HCT116 (cell line): ENCODE data around the gene MAP2K3. TPM values are rescaled to one million over a fixed set of nuclear protein-coding genes. Genes with fewer than 3 reads are reported as not detected.
A peak's percentile ranks its signal among the peaks of the same experiment; 100 is the strongest.
"Not testable (repeated sequence)": the region's sequence is repeated elsewhere in the genome, so short reads cannot be mapped to it uniquely, and the experiment has no call there.

Source experiments
- ATAC-seq: fragments of 200-7000 bp; cut with Tn5 transposase; 2 replicates; pipeline ENCODE4 v1.9.1; 2020; ENCODE audit warnings: mild to moderate bottlenecking, moderate library complexity
- BruUV-seq: library from RNA; stranded (reverse); fragments of 400-500 nt; replicated peaks from 2 replicates; lab custom pipeline; 2021; lab: Mats Ljungman, UMichigan
- CTCF ChIA-PET: fragments of 300-600 bp; sonication (Branson Sonifier 250); formaldehyde crosslinking; loops from one replicate; lab custom pipeline; 2021; ENCODE audit warnings: antibody characterized with exemption; lab: Charles Lee
- POLR2A ChIA-PET: fragments of 300-600, 350-600 bp; sonication (Branson Sonifier 250); formaldehyde crosslinking; loops from one replicate; lab custom pipeline; 2021; ENCODE audit warnings: antibody characterized with exemption; lab: Charles Lee
- RAD21 ChIA-PET, 2 experiments: fragments of 300-600 bp; sonication (Branson Sonifier 250); formaldehyde crosslinking; loops; one replicate each; lab custom pipeline; 2023; ENCODE audit warnings: low total read pairs in 2 of 2; ENCODE audit not compliant: uncharacterized antibody in 2 of 2, unreplicated experiment in 2 of 2, low non-redundant PET in 1 of 2; lab: Charles Lee
- DNase-seq: peaks from one replicate; pipeline ENCODE4 v3.0.0-alpha.2; 2010; ENCODE audit warnings: low read depth, low spot score
- H2AFZ ChIP-seq: fragments of 200-600 bp; shearing (Covaris generic), sonication (generic); 2 replicates; pipeline ENCODE4 v1.6.1; 2017; ENCODE audit warnings: low read depth, mixed run types, mixed read lengths, antibody characterized with exemption, low read length; ENCODE audit not compliant: poor library complexity, severe bottlenecking
- H3K27ac ChIP-seq: 2 replicates; pipeline ENCODE4 v1.5.1; 2012; ENCODE audit warnings: low read depth, low read length
- H3K27me3 ChIP-seq: fragments of 200-600 bp; sonication (generic); 2 replicates; pipeline ENCODE4 v1.6.1; 2016; ENCODE audit warnings: mixed run types, low read length, mixed read lengths; ENCODE audit not compliant: insufficient read depth
- H3K36me3 ChIP-seq, 2 experiments: fragments of 200-500 bp in 1 of 2; fragments of 200-600 bp in 1 of 2; sonication (Bioruptor generic) in 1 of 2; sonication (generic) in 1 of 2; 2 replicates each; pipeline versions ENCODE4 v1.5.1 to v1.6.1; 2014 to 2016; ENCODE audit warnings: low read length in 2 of 2, inconsistent platforms in 1 of 2, mixed read lengths in 1 of 2, mixed run types in 1 of 2; ENCODE audit not compliant: insufficient read depth in 2 of 2, control insufficient read depth in 1 of 2
- H3K4me1 ChIP-seq, 2 experiments: fragments of 200-600 bp in 1 of 2; sonication (generic) in 1 of 2; 2 replicates each; pipeline versions ENCODE4 v1.5.1 to v1.6.1; 2012 to 2017; ENCODE audit warnings: low read length in 2 of 2, inconsistent platforms in 1 of 2, mild to moderate bottlenecking in 1 of 2, mixed read lengths in 1 of 2, mixed run types in 1 of 2, moderate library complexity in 1 of 2; ENCODE audit not compliant: insufficient read depth in 2 of 2, control insufficient read depth in 1 of 2
- H3K4me2 ChIP-seq: fragments of 200-600 bp; sonication (generic); 2 replicates; pipeline ENCODE4 v1.6.1; 2017; ENCODE audit warnings: mixed run types, low read length, mixed read lengths
- H3K4me3 ChIP-seq, 2 experiments: fragments of 200-600 bp in 1 of 2; sonication (generic) in 1 of 2; replicated peaks in 1 of 2; 2 replicates each; pipeline ENCODE4 v1.5.1; 2011 to 2016; ENCODE audit warnings: low read length in 2 of 2, control low read depth in 1 of 2, low read depth in 1 of 2, mild to moderate bottlenecking in 1 of 2, mixed read lengths in 1 of 2, mixed run types in 1 of 2
- H3K79me2 ChIP-seq: fragments of 200-600 bp; sonication (generic); 2 replicates; pipeline ENCODE4 v1.6.1; 2017; ENCODE audit warnings: mild to moderate bottlenecking, mixed run types, low read length, moderate library complexity, mixed read lengths; ENCODE audit not compliant: insufficient read depth
- H3K9ac ChIP-seq: fragments of 200-600 bp; sonication (generic); 2 replicates; pipeline ENCODE4 v1.6.1; 2016; ENCODE audit warnings: low read length, mixed read lengths
- H3K9me2 ChIP-seq: fragments of 200-600 bp; sonication (generic), shearing (Covaris generic); 2 replicates; pipeline ENCODE4 v1.6.1; 2017; ENCODE audit warnings: mixed run types, mild to moderate bottlenecking, moderate library complexity; ENCODE audit not compliant: insufficient read depth
- H3K9me3 ChIP-seq, 2 experiments: fragments of 200-500 bp in 1 of 2; fragments of 200-600 bp in 1 of 2; sonication (Bioruptor generic) in 1 of 2; sonication (generic) in 1 of 2; 2 replicates each; pipeline ENCODE4 v1.6.1; 2014 to 2017; ENCODE audit warnings: low read length in 2 of 2, mixed read lengths in 2 of 2, inconsistent platforms in 1 of 2, low read depth in 1 of 2, mild to moderate bottlenecking in 1 of 2, mixed run types in 1 of 2, moderate library complexity in 1 of 2; ENCODE audit not compliant: control insufficient read depth in 1 of 2, insufficient read depth in 1 of 2
- H4K20me1 ChIP-seq: fragments of 200-600 bp; sonication (generic), shearing (Covaris generic); 2 replicates; pipeline ENCODE4 v1.6.1; 2017; ENCODE audit warnings: mixed run types, mild to moderate bottlenecking, moderate library complexity; ENCODE audit not compliant: insufficient read depth
- intact Hi-C: fragments of 100-400 bp; cut with micrococcal nuclease; formaldehyde crosslinking; loops from 2 replicates; pipeline ENCODE4 v1.10.0; 2022
- total RNA-seq: library from RNA; stranded (reverse); gene quantifications from one replicate; pipeline ENCODE4 v1.2.1, GENCODE V29; 2021; ENCODE audit not compliant: unreplicated experiment

The MAP2K3 gene
- total RNA-seq, 1 experiment from 2014 or later, result 96.7 TPM

GRCh38 chr17:21314261-21314664, 29.8 kb downstream of the MAP2K3 start:
- H3K9me2 ChIP-seq, H3K4me3 ChIP-seq, CTCF ChIA-PET, H3K9ac ChIP-seq, H3K9me3 ChIP-seq, ATAC-seq, H3K4me2 ChIP-seq, H2AFZ ChIP-seq, H3K27ac ChIP-seq, H3K4me1 ChIP-seq, H3K79me2 ChIP-seq, POLR2A ChIA-PET, H4K20me1 ChIP-seq, DNase-seq, BruUV-seq, H3K36me3 ChIP-seq, H3K27me3 ChIP-seq, RAD21 ChIA-PET: not testable (repeated sequence)
- intact Hi-C loops, result loop anchor here (10.0 kb wide), 1 partner anchor 201 kb away; no protein-coding TSS in a partner anchor

- H3K27me3 ChIP-seq, RAD21 ChIA-PET, H4K20me1 ChIP-seq, CTCF ChIA-PET, H3K9me3 ChIP-seq, H3K4me2 ChIP-seq, BruUV-seq, DNase-seq, H3K27ac ChIP-seq, H2AFZ ChIP-seq, H3K4me1 ChIP-seq, ATAC-seq, H3K9ac ChIP-seq, H3K36me3 ChIP-seq, H3K9me2 ChIP-seq, H3K4me3 ChIP-seq, POLR2A ChIA-PET, H3K79me2 ChIP-seq: not testable (repeated sequence)
- intact Hi-C loops, result loop anchor here (10.0 kb wide), 1 partner anchor 200 kb away; no protein-coding TSS in a partner anchor
These were observed 30.2 kb downstream of the MAP2K3 start for GRCh38 chr17:21314701-21315111.

GRCh38 chr17:21315246-21316000, 30.9 kb downstream of the MAP2K3 start:
- ATAC-seq, H3K9ac ChIP-seq, H3K4me2 ChIP-seq, H3K4me1 ChIP-seq, H3K27ac ChIP-seq, H2AFZ ChIP-seq, H3K79me2 ChIP-seq, CTCF ChIA-PET, H3K36me3 ChIP-seq, RAD21 ChIA-PET, H3K4me3 ChIP-seq, DNase-seq, H3K27me3 ChIP-seq, POLR2A ChIA-PET, H3K9me3 ChIP-seq, H4K20me1 ChIP-seq, H3K9me2 ChIP-seq, BruUV-seq: not testable (repeated sequence)
- intact Hi-C loops, result loop anchor here (10.0 kb wide), 1 partner anchor 199 kb away; no protein-coding TSS in a partner anchor

- H3K4me2 ChIP-seq, result 0 out of 2 replicates have a peak overlapping the region, but pooled peaks have one; percentile 23
- H3K27ac ChIP-seq, H3K79me2 ChIP-seq, DNase-seq, H3K9me2 ChIP-seq, H3K9me3 ChIP-seq, H2AFZ ChIP-seq, RAD21 ChIA-PET, H3K27me3 ChIP-seq, POLR2A ChIA-PET, BruUV-seq, H3K4me1 ChIP-seq, CTCF ChIA-PET, H4K20me1 ChIP-seq, H3K36me3 ChIP-seq, H3K4me3 ChIP-seq: not testable (repeated sequence)
- H3K9ac ChIP-seq, result peak overlapping the region; percentile 23; the same call in 1 of the 2 replicates
- intact Hi-C loops, result loop anchor here (10.0 kb wide), 1 partner anchor 198 kb away; no protein-coding TSS in a partner anchor
- ATAC-seq, result peak; percentile 88
These were observed 31.8 kb downstream of the MAP2K3 start for GRCh38 chr17:21316212-21316886.
